Activated T-cell treated with anti-CD3 and anti-CD28 coated beads, Interleukin-2, amount 50 U/mL, for 72 hours (primary cell): Measurements from ENCODE around the gene OR8B4. TPM values are rescaled to one million over a fixed set of nuclear protein-coding genes. Genes with fewer than 3 reads are reported as not detected.
"Not testable (repeated sequence)": the region's sequence is repeated elsewhere in the genome, so short reads cannot be mapped to it uniquely, and the experiment has no call there.

Source experiments
- ATAC-seq, 2 donors: fragments of 150-1000 bp; cut with Tn5 transposase; replicated peaks in 1 of 2; 2 replicates each; pipeline ENCODE4 v1.10.0; 2021; ENCODE audit warnings: moderate library complexity in 2 of 2, mild to moderate bottlenecking in 1 of 2
- DNase-seq, 2 donors: peaks; one replicate each; pipeline ENCODE4 v3.0.0; 2021 to 2022; ENCODE audit warnings: mixed read lengths in 1 of 2
- H3K27ac Mint-ChIP-seq: one replicate; pipeline ENCODE4 v1.8.0; 2022; ENCODE audit warnings: mild to moderate bottlenecking, moderate library complexity, mixed read lengths
- H3K27me3 Mint-ChIP-seq: one replicate; pipeline ENCODE4 v1.8.0; 2022; ENCODE audit warnings: low read depth, mixed read lengths
- H3K36me3 Mint-ChIP-seq, 2 donors: one replicate each; pipeline ENCODE4 v1.8.0; 2022; ENCODE audit warnings: mixed read lengths in 2 of 2, mild to moderate bottlenecking in 1 of 2; ENCODE audit not compliant: insufficient read depth in 2 of 2
- H3K4me1 Mint-ChIP-seq: one replicate; pipeline ENCODE4 v1.8.0; 2022; ENCODE audit warnings: low read depth, mixed read lengths
- H3K4me3 Mint-ChIP-seq, 2 donors: one replicate each; pipeline ENCODE4 v1.8.0; 2022; ENCODE audit warnings: mild to moderate bottlenecking in 2 of 2, mixed read lengths in 2 of 2, moderate library complexity in 2 of 2
- H3K9me3 Mint-ChIP-seq, 2 donors: one replicate each; pipeline ENCODE4 v1.8.0; 2022; ENCODE audit warnings: mixed read lengths in 2 of 2
- total RNA-seq, 2 donors: library from RNA; stranded (reverse); gene quantifications; one replicate each; pipeline ENCODE4 v1.2.3, GENCODE V29; 2022

OR8B4 gene
- total RNA-seq: not detected

- Mint-ChIP-seq H3K9me3 (no peaks in the 10 kb centered on the region), H3K4me3 (no peak within 1 kb of the TSS), H3K36me3 (no peaks in the 10 kb centered on the region), H3K4me1 (no peaks in the 10 kb centered on the region), H3K27ac (no peak within 1 kb of the TSS), H3K27me3 (peaks cover 7% of the 10 kb centered on the region)
- DNase-seq: no peak
- ATAC-seq: no peak
Measured at GRCh38 chr11:124424384-124424921, at the start of gene OR8B4. OR8B4 (minus strand) TSS chr11:124424871; CDS start chr11:124424871, 0 bp downstream.

- peaks cover 7% of the 10 kb centered on the region for H3K27me3 Mint-ChIP-seq
- DNase-seq: no peak
- no peaks in the 10 kb centered on the region for H3K9me3 Mint-ChIP-seq
- no peak overlapping the region for H3K4me3 Mint-ChIP-seq
- H3K4me1 Mint-ChIP-seq: no peaks in the 10 kb centered on the region
- no peak for ATAC-seq
- no peak overlapping the region for H3K27ac Mint-ChIP-seq
- no peaks in the 10 kb centered on the region for H3K36me3 Mint-ChIP-seq
Measured at GRCh38 chr11:124474079-124474478, 49.4 kb upstream of the OR8B4 start.

DNA sequence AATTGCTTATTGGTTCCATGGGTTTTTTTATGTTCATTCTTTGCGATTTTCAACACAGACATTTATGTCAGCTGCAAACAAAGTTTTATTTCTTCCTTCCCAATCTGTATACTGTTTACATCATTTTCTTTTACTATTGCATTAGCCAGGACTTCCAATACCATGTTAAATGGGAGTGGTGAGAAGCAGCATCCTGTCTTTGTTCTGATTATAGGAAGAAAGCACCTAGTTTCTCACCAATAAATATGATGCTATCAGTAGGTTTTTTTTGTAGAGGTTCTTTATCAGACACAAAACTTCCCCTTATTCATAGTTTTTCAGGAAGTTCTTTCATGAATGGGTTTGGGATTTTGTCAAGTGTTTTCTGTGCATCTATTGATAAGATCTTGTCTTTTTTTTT lies 48.8 kb upstream of the OR8B4 start:
- H3K4me1 Mint-ChIP-seq: no peaks in the 10 kb centered on the region
- H3K27me3 Mint-ChIP-seq: peaks cover 7% of the 10 kb centered on the region
- ATAC-seq (no peak), DNase-seq (no peak)
- H3K9me3 Mint-ChIP-seq: no peaks in the 10 kb centered on the region
- no peak overlapping the region for H3K27ac Mint-ChIP-seq
- no peak overlapping the region for H3K4me3 Mint-ChIP-seq
- no peaks in the 10 kb centered on the region for H3K36me3 Mint-ChIP-seq

DNA sequence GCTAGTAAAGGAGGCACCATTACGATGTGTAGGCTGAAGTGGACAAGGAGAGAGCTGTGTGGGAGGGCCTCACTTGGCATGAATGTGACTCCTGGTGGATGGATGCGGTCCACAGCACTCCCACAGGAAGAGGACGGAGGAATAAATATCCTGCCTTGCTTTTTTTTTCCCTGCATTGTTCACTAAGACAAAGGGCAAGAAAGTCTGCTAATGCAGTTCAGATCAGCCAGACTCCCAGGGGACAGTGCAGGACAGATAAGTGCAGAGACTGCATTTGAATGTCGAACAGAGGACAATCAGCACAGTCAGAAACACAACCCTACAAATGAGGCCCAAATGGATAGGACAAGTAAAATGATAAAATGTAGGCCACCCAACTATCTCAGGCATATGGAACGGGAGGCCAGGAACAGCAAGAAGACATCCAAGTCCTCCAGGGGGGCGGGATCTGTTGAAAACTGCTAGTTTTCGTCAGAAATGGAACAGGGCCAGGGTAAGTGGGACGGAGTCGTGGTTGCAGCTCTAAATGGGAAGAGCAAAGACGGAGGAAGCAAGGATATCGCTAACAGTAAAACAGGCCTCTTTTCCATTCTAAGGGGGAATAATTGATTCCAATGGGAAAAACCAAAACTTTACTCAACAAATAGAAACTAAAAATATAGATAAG lies 46.0 kb upstream of the OR8B4 start:
- Mint-ChIP-seq H3K4me1 (no peaks in the 10 kb centered on the region), H3K36me3 (no peaks in the 10 kb centered on the region), H3K4me3 (no peak overlapping the region), H3K27me3 (no peaks in the 10 kb centered on the region), H3K27ac (no peak overlapping the region), H3K9me3 (no peaks in the 10 kb centered on the region)
- DNase-seq (no peak), ATAC-seq (no peak)

GRCh38 chr11:124467381-124467927 lies 42.8 kb upstream of the OR8B4 start:
- H3K27ac Mint-ChIP-seq: no peak overlapping the region

GRCh38 chr11:124465368-124465767 lies 40.7 kb upstream of the OR8B4 start:
- H3K4me3 Mint-ChIP-seq: no peak overlapping the region
- ATAC-seq (no peak), DNase-seq (no peak)
- no peaks in the 10 kb centered on the region for H3K9me3 Mint-ChIP-seq
- H3K36me3 Mint-ChIP-seq: no peaks in the 10 kb centered on the region
- no peaks in the 10 kb centered on the region for H3K4me1 Mint-ChIP-seq
- H3K27ac Mint-ChIP-seq: no peak overlapping the region
- no peaks in the 10 kb centered on the region for H3K27me3 Mint-ChIP-seq

More at GRCh38 chr11:124467381-124467927, 42.8 kb upstream of the OR8B4 start:
- H3K27me3 Mint-ChIP-seq: no peaks in the 10 kb centered on the region
- no peak for DNase-seq
- no peaks in the 10 kb centered on the region for H3K9me3 Mint-ChIP-seq
- H3K4me1 Mint-ChIP-seq: no peaks in the 10 kb centered on the region
- H3K4me3 Mint-ChIP-seq: no peak overlapping the region
- no peak for ATAC-seq
- H3K36me3 Mint-ChIP-seq: no peaks in the 10 kb centered on the region

GRCh38 chr11:124463990-124464389 lies 39.3 kb upstream of the OR8B4 start:
- Mint-ChIP-seq H3K27ac (no peak overlapping the region), H3K9me3 (no peaks in the 10 kb centered on the region), H3K36me3 (no peaks in the 10 kb centered on the region), H3K4me1 (no peaks in the 10 kb centered on the region), H3K4me3 (no peak overlapping the region), H3K27me3 (no peaks in the 10 kb centered on the region)
- ATAC-seq: no peak
- no peak for DNase-seq

DNA sequence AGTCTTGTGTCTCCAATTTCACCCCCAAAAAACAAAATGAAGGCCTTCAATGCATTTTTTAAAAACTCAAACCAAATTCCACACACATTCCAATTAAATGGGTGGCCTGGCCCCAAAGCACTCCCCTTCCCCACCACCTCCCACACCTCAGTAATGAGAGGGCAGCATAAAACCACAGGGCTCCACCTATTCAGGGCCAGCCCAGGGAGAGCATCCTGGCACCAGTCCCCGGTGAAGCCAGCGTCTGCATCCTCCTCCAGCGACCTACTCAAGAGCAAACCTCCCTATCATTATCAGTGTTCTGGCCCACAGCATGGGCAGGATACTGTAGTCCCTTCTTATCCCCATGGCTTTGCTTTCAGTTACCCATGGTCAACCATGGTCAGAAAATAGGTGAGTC lies 38.7 kb upstream of the OR8B4 start:
- DNase-seq (no peak), ATAC-seq (no peak)
- Mint-ChIP-seq H3K27me3 (no peaks in the 10 kb centered on the region), H3K9me3 (no peaks in the 10 kb centered on the region), H3K4me1 (no peaks in the 10 kb centered on the region), H3K27ac (no peak overlapping the region), H3K36me3 (no peaks in the 10 kb centered on the region), H3K4me3 (no peak overlapping the region)

- Mint-ChIP-seq H3K27ac (no peak overlapping the region), H3K9me3 (no peaks in the 10 kb centered on the region), H3K4me1 (no peaks in the 10 kb centered on the region), H3K36me3 (no peaks in the 10 kb centered on the region), H3K4me3 (no peak overlapping the region), H3K27me3 (peaks cover 6% of the 10 kb centered on the region)
- DNase-seq (no peak), ATAC-seq (no peak)
Measured at GRCh38 chr11:124460459-124460858, 35.8 kb upstream of the OR8B4 start.

DNA sequence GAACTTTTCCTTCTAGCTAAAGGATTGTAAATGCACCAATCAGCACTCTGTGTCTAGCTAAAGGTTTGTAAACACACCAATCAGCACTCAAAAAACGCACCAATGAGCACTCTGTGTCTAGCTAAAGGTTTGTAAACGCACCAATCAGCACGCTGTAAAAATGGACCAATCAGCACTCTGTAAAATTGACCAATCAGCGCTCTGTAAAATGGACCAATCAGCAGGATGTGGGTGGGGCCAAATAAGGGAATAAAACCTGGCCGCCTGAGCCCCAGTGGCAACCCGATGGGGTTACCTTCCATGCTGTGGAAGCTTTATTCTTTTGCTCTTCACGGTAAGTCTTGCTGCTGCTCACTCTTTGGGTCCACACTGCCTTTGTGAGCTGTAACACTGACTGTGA lies 34.7 kb upstream of the OR8B4 start:
- H3K9me3 Mint-ChIP-seq, H3K4me1 Mint-ChIP-seq, DNase-seq, ATAC-seq, H3K27me3 Mint-ChIP-seq, H3K4me3 Mint-ChIP-seq, H3K27ac Mint-ChIP-seq, H3K36me3 Mint-ChIP-seq: not testable (repeated sequence)

- no peak for DNase-seq
- H3K4me3 Mint-ChIP-seq: no peak overlapping the region
- H3K4me1 Mint-ChIP-seq: no peaks in the 10 kb centered on the region
- peaks cover 0 to 2% of the 10 kb centered on the region in 2 donors for H3K9me3 Mint-ChIP-seq
- no peaks in the 10 kb centered on the region for H3K36me3 Mint-ChIP-seq
- peaks cover 6% of the 10 kb centered on the region for H3K27me3 Mint-ChIP-seq
- no peak for ATAC-seq
- H3K27ac Mint-ChIP-seq: no peak overlapping the region
Measured at GRCh38 chr11:124454552-124454951, 29.9 kb upstream of the OR8B4 start.

- H3K9me3 Mint-ChIP-seq: peaks cover 0 to 2% of the 10 kb centered on the region in 2 donors
- no peak overlapping the region for H3K4me3 Mint-ChIP-seq
Measured at GRCh38 chr11:124446916-124447315, 22.2 kb upstream of the OR8B4 start.

GRCh38 chr11:124445646-124446150 lies 21.0 kb upstream of the OR8B4 start, which contains the start of gene OR8B8:
OR8B8 (minus strand) TSS chr11:124445696; CDS start chr11:124441085, 4,611 bp downstream.
- Mint-ChIP-seq H3K36me3 (no peaks in the 10 kb centered on the region), H3K4me3 (no peak within 1 kb of the TSS), H3K4me1 (no peaks in the 10 kb centered on the region), H3K27me3 (peaks cover 10% of the 10 kb centered on the region), H3K27ac (no peak within 1 kb of the TSS), H3K9me3 (no peaks in the 10 kb centered on the region)
- DNase-seq (no peak), ATAC-seq (no peak)

More at GRCh38 chr11:124446916-124447315, 22.2 kb upstream of the OR8B4 start:
- DNase-seq (no peak), ATAC-seq (no peak)
- Mint-ChIP-seq H3K27ac (no peak overlapping the region), H3K36me3 (no peaks in the 10 kb centered on the region), H3K27me3 (peaks cover 7% of the 10 kb centered on the region), H3K4me1 (no peaks in the 10 kb centered on the region)
